ENCODE data around the gene OTULINL. TPM values are rescaled to one million over a fixed set of nuclear protein-coding genes. Genes with fewer than 3 reads are reported as not detected.

OTULINL gene
- total and polyA plus RNA-seq, 2 donors from 2014 or later: 7.1 to 10.8 TPM

DNA sequence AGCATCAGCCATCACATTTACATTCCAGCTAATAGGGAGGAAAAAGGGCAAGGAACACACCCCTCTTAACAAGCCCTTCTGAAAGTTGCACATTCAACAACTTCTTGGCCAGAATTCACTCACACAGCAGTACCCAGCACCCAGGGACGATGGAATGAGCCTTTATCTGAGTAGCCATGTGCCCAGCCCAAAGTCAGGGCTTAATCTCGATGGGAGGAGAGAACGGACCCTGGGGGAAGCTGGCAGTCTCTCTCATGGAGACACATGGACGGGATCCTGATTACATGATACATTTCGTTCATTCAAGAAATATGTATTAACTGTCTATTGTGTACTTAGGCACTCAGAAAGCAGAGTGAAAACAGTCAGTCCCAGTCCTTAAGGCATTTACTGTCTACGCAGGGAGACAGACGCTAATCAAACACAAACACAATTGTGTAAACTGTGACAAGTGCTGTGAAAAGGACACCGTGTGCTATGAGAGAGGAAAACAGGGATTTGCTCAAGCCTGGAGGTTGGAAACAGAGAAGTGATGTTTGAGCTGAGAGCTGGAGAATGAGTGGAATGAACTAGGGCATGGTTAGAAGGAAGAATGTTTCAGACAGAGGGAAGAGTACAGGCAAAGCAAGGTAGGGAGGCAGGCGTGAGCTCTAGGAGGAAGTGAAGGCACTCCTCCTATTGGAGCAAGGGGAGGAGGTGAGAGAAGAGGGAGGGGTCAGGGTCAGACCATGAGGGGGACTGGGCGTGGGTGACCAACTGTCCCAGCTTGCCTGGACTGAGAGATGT lies 7.4 kb downstream of the OTULINL start:
- Histone ChIP-seq H3K27ac (ENCODE audit: low read depth in 2 of 2, low read length in 2 of 2) (no peak overlapping the region), H3K4me1 (ENCODE audit: control insufficient read depth in 2 of 3, insufficient read depth in 2 of 3, low read depth in 1 of 3, low read length in 3 of 3) (peaks cover 0 to 13% (median 5%) of the 10 kb centered on the region in 3 donors), H3K27me3 (ENCODE audit: control insufficient read depth, insufficient read depth, low read length) (no peaks in the 10 kb centered on the region), H3K36me3 (ENCODE audit: control insufficient read depth in 2 of 3, insufficient read depth in 3 of 3, low read length in 3 of 3) (no peaks in the 10 kb centered on the region), H3K9ac (ENCODE audit: low read length in 3 of 3) (no peak overlapping the region), H3K4me3 (ENCODE audit: low read length in 3 of 3) (no peak overlapping the region), H3K9me3 (ENCODE audit: control insufficient read depth in 2 of 3, insufficient read depth in 1 of 3, low read length in 3 of 3) (no peaks in the 10 kb centered on the region)
- DNase-seq (no peak), FAIRE-seq (no peak)
- intact Hi-C loops (cut with DNase I): no loop called here
- TF ChIP-seq, protein P1, sequence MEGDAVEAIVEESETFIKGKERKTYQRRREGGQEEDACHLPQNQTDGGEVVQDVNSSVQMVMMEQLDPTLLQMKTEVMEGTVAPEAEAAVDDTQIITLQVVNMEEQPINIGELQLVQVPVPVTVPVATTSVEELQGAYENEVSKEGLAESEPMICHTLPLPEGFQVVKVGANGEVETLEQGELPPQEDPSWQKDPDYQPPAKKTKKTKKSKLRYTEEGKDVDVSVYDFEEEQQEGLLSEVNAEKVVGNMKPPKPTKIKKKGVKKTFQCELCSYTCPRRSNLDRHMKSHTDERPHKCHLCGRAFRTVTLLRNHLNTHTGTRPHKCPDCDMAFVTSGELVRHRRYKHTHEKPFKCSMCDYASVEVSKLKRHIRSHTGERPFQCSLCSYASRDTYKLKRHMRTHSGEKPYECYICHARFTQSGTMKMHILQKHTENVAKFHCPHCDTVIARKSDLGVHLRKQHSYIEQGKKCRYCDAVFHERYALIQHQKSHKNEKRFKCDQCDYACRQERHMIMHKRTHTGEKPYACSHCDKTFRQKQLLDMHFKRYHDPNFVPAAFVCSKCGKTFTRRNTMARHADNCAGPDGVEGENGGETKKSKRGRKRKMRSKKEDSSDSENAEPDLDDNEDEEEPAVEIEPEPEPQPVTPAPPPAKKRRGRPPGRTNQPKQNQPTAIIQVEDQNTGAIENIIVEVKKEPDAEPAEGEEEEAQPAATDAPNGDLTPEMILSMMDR (IDR thresholded peaks at IDR 0.05; ENCODE audit: borderline replicate concordance, extremely low read depth, insufficient read depth): no peak

DNA sequence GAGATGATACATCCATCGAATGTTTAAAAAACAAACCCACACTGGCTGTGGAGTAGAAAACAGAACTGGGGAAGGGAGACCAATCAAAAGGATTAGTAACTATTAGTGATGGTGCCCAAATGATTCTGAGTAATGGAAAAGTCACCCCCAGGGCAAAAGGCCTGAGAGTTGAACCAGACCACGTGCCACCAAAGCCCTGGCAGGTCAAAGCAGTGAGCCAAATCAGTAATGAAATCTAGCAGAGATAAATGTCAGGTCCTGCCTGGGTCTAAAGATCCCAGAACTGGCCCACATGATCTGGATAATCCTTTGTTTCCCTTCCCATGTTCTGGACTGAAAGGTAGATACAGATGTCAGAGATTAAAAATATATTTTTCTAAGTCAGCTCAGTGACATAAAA lies 9.4 kb downstream of the OTULINL start:
- FAIRE-seq (no peak), DNase-seq (no peak)
- no peak overlapping the region for H3K4me3 ChIP-seq (ENCODE audit: low read length in 3 of 3)
- H3K9ac ChIP-seq (ENCODE audit: low read length in 3 of 3): no peak overlapping the region
- H3K27ac ChIP-seq (ENCODE audit: low read depth in 2 of 2, low read length in 2 of 2): no peak overlapping the region
- H3K9me3 ChIP-seq (ENCODE audit: control insufficient read depth in 2 of 3, insufficient read depth in 1 of 3, low read length in 3 of 3): no peaks in the 10 kb centered on the region
- intact Hi-C loops (cut with DNase I): no loop called here
- H3K27me3 ChIP-seq (ENCODE audit: control insufficient read depth, insufficient read depth, low read length): no peaks in the 10 kb centered on the region
- TF ChIP-seq, protein P1 (IDR thresholded peaks at IDR 0.05; ENCODE audit: borderline replicate concordance, extremely low read depth, insufficient read depth): no peak
- no peaks in the 10 kb centered on the region for H3K36me3 ChIP-seq (ENCODE audit: control insufficient read depth in 2 of 3, insufficient read depth in 3 of 3, low read length in 3 of 3)
- H3K4me1 ChIP-seq (ENCODE audit: control insufficient read depth in 2 of 3, insufficient read depth in 2 of 3, low read depth in 1 of 3, low read length in 3 of 3): peaks cover 0 to 2% (median 0%) of the 10 kb centered on the region in 3 donors

DNA sequence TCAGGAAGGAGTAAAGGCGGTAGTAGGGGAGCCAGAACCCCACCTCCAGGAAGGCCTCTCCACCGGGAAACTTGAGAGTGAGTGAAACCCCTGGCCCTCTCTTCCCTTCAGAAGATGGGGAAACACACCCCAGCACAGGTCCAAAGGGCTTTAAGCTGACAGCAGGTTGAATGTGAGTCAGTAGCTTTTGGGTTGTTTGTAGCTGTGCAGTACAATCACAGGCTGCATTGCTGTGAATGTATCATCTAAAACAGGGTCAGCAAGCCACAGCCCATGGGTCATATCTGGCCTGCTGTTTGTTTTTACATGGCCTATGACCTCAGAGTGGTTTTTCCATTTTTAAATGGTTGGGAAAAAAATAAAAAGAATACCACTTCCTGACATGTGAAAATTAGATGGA lies 10.0 kb downstream of the OTULINL start:
- H3K4me1 ChIP-seq (ENCODE audit: control insufficient read depth in 2 of 3, insufficient read depth in 2 of 3, low read depth in 1 of 3, low read length in 3 of 3): peaks cover 0 to 2% (median 0%) of the 10 kb centered on the region in 3 donors
- no peak for FAIRE-seq
- no peaks in the 10 kb centered on the region for H3K36me3 ChIP-seq (ENCODE audit: control insufficient read depth in 2 of 3, insufficient read depth in 3 of 3, low read length in 3 of 3)
- H3K4me3 ChIP-seq (ENCODE audit: low read length in 3 of 3): no peak overlapping the region
- no peak overlapping the region for H3K9ac ChIP-seq (ENCODE audit: low read length in 3 of 3)
- no peak overlapping the region for H3K27ac ChIP-seq (ENCODE audit: low read depth in 2 of 2, low read length in 2 of 2)
- TF ChIP-seq, protein P1 (IDR thresholded peaks at IDR 0.05; ENCODE audit: borderline replicate concordance, extremely low read depth, insufficient read depth): no peak
- H3K9me3 ChIP-seq (ENCODE audit: control insufficient read depth in 2 of 3, insufficient read depth in 1 of 3, low read length in 3 of 3): no peaks in the 10 kb centered on the region
- intact Hi-C loops (cut with DNase I): no loop called here
- no peaks in the 10 kb centered on the region for H3K27me3 ChIP-seq (ENCODE audit: control insufficient read depth, insufficient read depth, low read length)
- DNase-seq: no peak

Measured in kidney (tissue), 14 donors.